Measurements from ENCODE around the gene OBSCN.

The OBSCN gene

GRCh38 chr1:228299901-228300300 lies 92.1 kb downstream of the OBSCN start:
- TF ChIP-seq, protein P1, sequence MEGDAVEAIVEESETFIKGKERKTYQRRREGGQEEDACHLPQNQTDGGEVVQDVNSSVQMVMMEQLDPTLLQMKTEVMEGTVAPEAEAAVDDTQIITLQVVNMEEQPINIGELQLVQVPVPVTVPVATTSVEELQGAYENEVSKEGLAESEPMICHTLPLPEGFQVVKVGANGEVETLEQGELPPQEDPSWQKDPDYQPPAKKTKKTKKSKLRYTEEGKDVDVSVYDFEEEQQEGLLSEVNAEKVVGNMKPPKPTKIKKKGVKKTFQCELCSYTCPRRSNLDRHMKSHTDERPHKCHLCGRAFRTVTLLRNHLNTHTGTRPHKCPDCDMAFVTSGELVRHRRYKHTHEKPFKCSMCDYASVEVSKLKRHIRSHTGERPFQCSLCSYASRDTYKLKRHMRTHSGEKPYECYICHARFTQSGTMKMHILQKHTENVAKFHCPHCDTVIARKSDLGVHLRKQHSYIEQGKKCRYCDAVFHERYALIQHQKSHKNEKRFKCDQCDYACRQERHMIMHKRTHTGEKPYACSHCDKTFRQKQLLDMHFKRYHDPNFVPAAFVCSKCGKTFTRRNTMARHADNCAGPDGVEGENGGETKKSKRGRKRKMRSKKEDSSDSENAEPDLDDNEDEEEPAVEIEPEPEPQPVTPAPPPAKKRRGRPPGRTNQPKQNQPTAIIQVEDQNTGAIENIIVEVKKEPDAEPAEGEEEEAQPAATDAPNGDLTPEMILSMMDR (IDR thresholded peaks at IDR 0.05; ENCODE audit: low read length, missing control alignments) = no peak
- H3K4me3 ChIP-seq (replicated peaks; ENCODE audit: low read depth, low read length) = no peak overlapping the region
- DNase-seq (ENCODE audit: low read depth) = no peak

- TF ChIP-seq, protein P1 (IDR thresholded peaks at IDR 0.05; ENCODE audit: low read length, missing control alignments) = no peak
- no peak for DNase-seq (ENCODE audit: low read depth)
- H3K4me3 ChIP-seq (replicated peaks; ENCODE audit: low read depth, low read length) = no peak overlapping the region
Observed at GRCh38 chr1:228302086-228302485, 94.2 kb downstream of the OBSCN start.

- no peak overlapping the region for H3K4me3 ChIP-seq (replicated peaks; ENCODE audit: low read depth, low read length)
- no peak for DNase-seq (ENCODE audit: low read depth)
- TF ChIP-seq, protein P1 (IDR thresholded peaks at IDR 0.05; ENCODE audit: low read length, missing control alignments) = no peak
Observed at GRCh38 chr1:228303596-228303995, 95.8 kb downstream of the OBSCN start.

DNA sequence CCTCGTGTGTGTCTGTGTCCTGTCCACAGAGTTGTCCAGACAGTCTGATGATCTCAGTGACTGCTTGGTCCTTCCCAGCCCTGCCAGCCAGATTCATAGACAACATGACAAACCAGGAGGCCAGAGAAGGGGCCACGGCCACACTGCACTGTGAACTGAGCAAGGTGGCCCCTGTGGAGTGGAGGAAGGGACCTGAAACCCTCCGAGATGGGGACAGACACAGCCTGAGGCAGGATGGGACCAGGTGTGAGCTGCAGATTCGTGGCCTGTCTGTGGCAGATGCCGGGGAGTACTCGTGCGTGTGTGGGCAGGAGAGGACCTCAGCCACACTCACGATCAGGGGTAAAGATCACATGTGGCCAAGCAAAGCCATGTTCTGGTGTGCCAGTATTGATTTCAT lies 96.4 kb downstream of the OBSCN start:
- H3K4me3 ChIP-seq (replicated peaks; ENCODE audit: low read depth, low read length) = no peak overlapping the region
- DNase-seq (ENCODE audit: low read depth) = no peak
- TF ChIP-seq, protein P1 (IDR thresholded peaks at IDR 0.05; ENCODE audit: low read length, missing control alignments) = no peak

DNA sequence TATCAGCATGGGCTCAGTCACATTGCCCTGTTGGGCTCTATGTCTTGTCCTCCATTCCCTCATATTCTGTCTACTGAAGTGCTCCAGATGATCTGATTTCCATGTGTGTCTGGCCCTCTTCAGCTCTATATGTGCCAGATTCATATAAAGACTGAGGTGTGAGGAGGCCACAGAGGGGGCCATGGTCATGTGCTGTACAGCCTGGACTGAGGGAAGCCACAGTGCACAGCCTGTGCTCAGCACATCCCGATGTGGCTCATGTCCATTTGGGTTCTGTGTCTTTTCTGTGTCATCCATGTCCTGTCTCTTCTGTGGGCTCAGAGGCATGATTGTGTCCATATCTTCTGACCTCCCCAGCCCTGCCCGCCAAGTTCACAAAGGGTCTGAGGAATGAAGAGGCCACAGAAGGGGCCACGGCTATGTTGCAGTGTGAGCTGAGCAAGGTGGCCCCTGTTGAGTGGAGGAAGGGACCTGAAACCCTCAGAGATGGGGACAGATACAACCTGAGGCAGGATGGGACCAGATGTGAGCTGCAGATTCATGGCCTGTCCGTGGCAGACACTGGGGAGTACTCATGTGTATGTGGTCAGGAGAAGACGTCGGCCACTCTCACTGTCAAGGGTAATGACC lies 97.0 kb downstream of the OBSCN start:
- TF ChIP-seq, protein P1 (IDR thresholded peaks at IDR 0.05; ENCODE audit: low read length, missing control alignments) = no peak
- no peak overlapping the region for H3K4me3 ChIP-seq (replicated peaks; ENCODE audit: low read depth, low read length)
- DNase-seq (ENCODE audit: low read depth) = no peak

- TF ChIP-seq, protein P1 (IDR thresholded peaks at IDR 0.05; ENCODE audit: low read length, missing control alignments) = no peak
- H3K4me3 ChIP-seq (replicated peaks; ENCODE audit: low read depth, low read length) = no peak overlapping the region
- DNase-seq (ENCODE audit: low read depth) = no peak
Observed at GRCh38 chr1:228305721-228306152, 97.9 kb downstream of the OBSCN start.
